ENCODE results near the gene SCGB2A2.

The SCGB2A2 gene

DNA sequence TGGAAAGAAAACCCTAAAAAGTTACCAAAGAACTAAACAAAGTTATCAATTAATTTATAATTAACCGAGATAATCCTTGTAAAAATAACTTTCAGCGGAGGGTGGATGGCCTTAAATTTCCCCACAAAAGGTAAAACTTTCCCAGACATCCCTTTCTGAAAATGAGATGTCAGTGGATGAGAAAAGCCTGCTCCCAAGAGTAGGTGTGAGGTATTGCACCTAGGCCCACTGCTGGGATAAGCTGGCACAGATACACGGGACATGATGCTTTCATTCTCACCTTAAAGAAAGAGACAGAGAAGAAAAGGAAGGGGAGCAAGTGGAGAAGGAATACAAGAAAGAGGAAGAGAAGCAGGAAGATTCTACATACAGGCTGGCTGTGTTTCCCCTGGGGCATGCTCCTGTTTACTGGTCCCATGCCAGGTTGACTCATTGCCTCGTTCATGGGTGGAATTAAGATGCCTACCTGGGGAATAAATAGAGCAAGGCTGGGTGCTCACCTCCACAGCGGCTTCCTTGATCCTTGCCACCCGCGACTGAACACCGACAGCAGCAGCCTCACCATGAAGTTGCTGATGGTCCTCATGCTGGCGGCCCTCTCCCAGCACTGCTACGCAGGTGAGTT is at the start of gene SCGB2A2:
SCGB2A2 (plus strand) TSS at position 505 of the 625 bp plus-strand sequence; CDS start at position 564, 59 bp downstream.
- Histone ChIP-seq H3K9ac (ENCODE audit: insufficient read length, low read depth) (no peak within 1 kb of the TSS), H3K27me3 (ENCODE audit: insufficient read depth, insufficient read length) (no peaks in the 10 kb centered on the region), H3K9me3 (ENCODE audit: insufficient read depth, low read length) (no peaks in the 10 kb centered on the region), H3K36me3 (ENCODE audit: insufficient read depth, insufficient read length, low read length) (no peaks in the 10 kb centered on the region), H3K4me1 (ENCODE audit: insufficient read depth, insufficient read length) (no peaks in the 10 kb centered on the region), H3K4me3 (ENCODE audit: insufficient read length, low read depth) (no peak within 1 kb of the TSS)
- TF ChIP-seq YY1 (IDR thresholded peaks at IDR 0.05; ENCODE audit: insufficient read depth, insufficient read length): no peak
- TF ChIP-seq ZNF274 (IDR thresholded peaks at IDR 0.05; ENCODE audit: low read depth, low read length): no peak
- TF ChIP-seq SUZ12 (IDR thresholded peaks at IDR 0.05; ENCODE audit: extremely low read depth, insufficient read depth, insufficient read length): no peak
- no peak for DNase-seq (ENCODE audit: low read depth, low spot score)

DNA sequence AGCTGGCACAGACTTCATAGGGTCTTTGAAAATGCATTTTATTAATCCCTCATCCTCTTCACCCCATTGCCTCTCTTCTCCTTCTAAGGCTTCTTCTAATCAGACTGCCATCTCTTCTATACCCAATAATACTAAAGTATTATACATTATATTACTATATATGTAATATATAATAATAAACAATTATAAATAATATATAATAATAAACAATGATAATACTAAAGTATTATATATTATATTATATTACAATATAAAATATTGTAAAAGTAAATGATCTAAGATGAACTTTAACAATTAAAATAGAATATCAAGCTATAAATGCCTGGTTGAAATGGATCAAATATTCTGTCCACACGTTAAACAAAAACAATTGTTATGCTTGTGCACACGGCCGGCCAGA is 48.5 kb upstream of the SCGB2A2 start:
- Histone ChIP-seq H3K27me3 (ENCODE audit: insufficient read depth, insufficient read length) (no peaks in the 10 kb centered on the region), H3K36me3 (ENCODE audit: insufficient read depth, insufficient read length, low read length) (no peaks in the 10 kb centered on the region), H3K9ac (ENCODE audit: insufficient read length, low read depth) (no peak overlapping the region), H3K4me1 (ENCODE audit: insufficient read depth, insufficient read length) (no peaks in the 10 kb centered on the region), H3K9me3 (ENCODE audit: insufficient read depth, low read length) (peaks cover 44% of the 10 kb centered on the region), H3K4me3 (ENCODE audit: insufficient read length, low read depth) (no peak overlapping the region)
- TF ChIP-seq SUZ12 (IDR thresholded peaks at IDR 0.05; ENCODE audit: extremely low read depth, insufficient read depth, insufficient read length) (no peak), ZNF274 (IDR thresholded peaks at IDR 0.05; ENCODE audit: low read depth, low read length) (no peak), YY1 (IDR thresholded peaks at IDR 0.05; ENCODE audit: insufficient read depth, insufficient read length) (no peak)
- no peak for DNase-seq (ENCODE audit: low read depth, low spot score)

DNA sequence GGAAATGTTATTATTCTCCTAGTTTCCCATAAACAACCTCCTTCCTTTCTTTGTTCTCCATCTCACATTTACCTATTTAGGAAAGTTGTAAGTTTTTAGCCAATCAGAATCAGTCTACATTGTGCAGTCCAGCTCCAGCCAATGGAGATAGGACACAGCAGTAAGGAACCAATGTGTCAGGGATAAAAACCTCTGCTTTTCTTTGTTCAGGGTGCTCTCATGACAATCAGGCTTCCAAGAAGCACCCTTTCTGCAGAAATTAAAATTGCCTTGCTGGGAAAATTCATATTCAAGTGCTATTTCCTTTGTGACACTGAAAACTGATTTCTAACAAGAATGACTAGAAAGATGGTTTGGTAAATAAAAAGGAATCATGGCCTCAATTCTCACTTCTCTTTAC is 46.9 kb upstream of the SCGB2A2 start:
- TF ChIP-seq SUZ12 (IDR thresholded peaks at IDR 0.05; ENCODE audit: extremely low read depth, insufficient read depth, insufficient read length) (no peak), ZNF274 (IDR thresholded peaks at IDR 0.05; ENCODE audit: low read depth, low read length) (no peak), YY1 (IDR thresholded peaks at IDR 0.05; ENCODE audit: insufficient read depth, insufficient read length) (no peak)
- H3K9ac ChIP-seq (ENCODE audit: insufficient read length, low read depth): no peak overlapping the region
- no peaks in the 10 kb centered on the region for H3K27me3 ChIP-seq (ENCODE audit: insufficient read depth, insufficient read length)
- no peak overlapping the region for H3K4me3 ChIP-seq (ENCODE audit: insufficient read length, low read depth)
- no peak for DNase-seq (ENCODE audit: low read depth, low spot score)
- H3K36me3 ChIP-seq (ENCODE audit: insufficient read depth, insufficient read length, low read length): no peaks in the 10 kb centered on the region
- H3K9me3 ChIP-seq (ENCODE audit: insufficient read depth, low read length): peaks cover 44% of the 10 kb centered on the region
- H3K4me1 ChIP-seq (ENCODE audit: insufficient read depth, insufficient read length): no peaks in the 10 kb centered on the region

DNA sequence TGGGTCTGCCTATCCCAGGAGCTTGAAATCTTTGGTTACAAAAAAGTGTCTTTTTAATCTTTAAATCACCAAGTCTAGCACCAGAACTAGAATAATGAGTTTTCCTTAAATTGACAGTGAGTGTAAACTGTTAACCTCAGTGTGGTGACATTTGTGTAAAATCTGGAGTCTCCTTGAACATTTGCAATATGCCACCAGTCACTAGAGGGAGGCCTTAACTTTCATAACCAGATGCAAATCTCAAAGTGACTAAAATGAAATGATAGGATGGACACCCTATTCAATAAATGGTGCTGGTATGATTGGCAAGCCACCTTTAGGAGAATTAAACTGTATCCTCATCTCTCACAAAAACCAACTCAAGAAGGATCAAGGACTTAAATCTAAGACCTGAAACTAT is 36.2 kb upstream of the SCGB2A2 start:
- Histone ChIP-seq H3K4me1 (ENCODE audit: insufficient read depth, insufficient read length) (no peaks in the 10 kb centered on the region), H3K9me3 (ENCODE audit: insufficient read depth, low read length) (no peaks in the 10 kb centered on the region), H3K27me3 (ENCODE audit: insufficient read depth, insufficient read length) (no peaks in the 10 kb centered on the region), H3K4me3 (ENCODE audit: insufficient read length, low read depth) (no peak overlapping the region), H3K9ac (ENCODE audit: insufficient read length, low read depth) (no peak overlapping the region), H3K36me3 (ENCODE audit: insufficient read depth, insufficient read length, low read length) (no peaks in the 10 kb centered on the region)
- no peak for DNase-seq (ENCODE audit: low read depth, low spot score)
- TF ChIP-seq SUZ12 (IDR thresholded peaks at IDR 0.05; ENCODE audit: extremely low read depth, insufficient read depth, insufficient read length): no peak
- TF ChIP-seq ZNF274 (IDR thresholded peaks at IDR 0.05; ENCODE audit: low read depth, low read length): no peak
- TF ChIP-seq YY1 (IDR thresholded peaks at IDR 0.05; ENCODE audit: insufficient read depth, insufficient read length): no peak

DNA sequence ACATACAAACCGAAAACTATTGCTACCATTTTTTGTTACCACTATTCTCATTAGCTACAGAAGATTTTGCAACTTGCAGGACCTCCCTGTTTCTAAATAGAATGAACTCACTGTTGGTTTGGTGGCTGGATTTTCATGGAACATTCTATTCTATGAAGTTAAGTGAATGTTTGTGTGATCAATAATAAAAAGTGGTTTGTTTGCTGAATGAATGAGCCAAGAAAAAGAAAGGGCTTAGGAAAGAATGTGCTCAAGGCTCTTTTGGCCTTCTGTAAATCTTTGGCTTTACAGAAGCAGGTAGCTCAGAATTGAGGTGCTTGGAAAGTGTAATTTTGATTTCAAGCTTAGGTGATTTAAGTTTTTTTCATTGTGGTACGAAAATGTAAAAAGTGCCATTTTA is 33.8 kb upstream of the SCGB2A2 start:
- no peak for DNase-seq (ENCODE audit: low read depth, low spot score)
- H3K36me3 ChIP-seq (ENCODE audit: insufficient read depth, insufficient read length, low read length): no peaks in the 10 kb centered on the region
- no peak overlapping the region for H3K9ac ChIP-seq (ENCODE audit: insufficient read length, low read depth)
- no peaks in the 10 kb centered on the region for H3K27me3 ChIP-seq (ENCODE audit: insufficient read depth, insufficient read length)
- no peaks in the 10 kb centered on the region for H3K4me1 ChIP-seq (ENCODE audit: insufficient read depth, insufficient read length)
- no peak overlapping the region for H3K4me3 ChIP-seq (ENCODE audit: insufficient read length, low read depth)
- TF ChIP-seq YY1 (IDR thresholded peaks at IDR 0.05; ENCODE audit: insufficient read depth, insufficient read length) (no peak), ZNF274 (IDR thresholded peaks at IDR 0.05; ENCODE audit: low read depth, low read length) (no peak), SUZ12 (IDR thresholded peaks at IDR 0.05; ENCODE audit: extremely low read depth, insufficient read depth, insufficient read length) (no peak)
- H3K9me3 ChIP-seq (ENCODE audit: insufficient read depth, low read length): no peaks in the 10 kb centered on the region

GRCh38 chr11:62237499-62237898 is 32.5 kb upstream of the SCGB2A2 start:
- Histone ChIP-seq H3K4me3 (ENCODE audit: insufficient read length, low read depth) (no peak overlapping the region), H3K9ac (ENCODE audit: insufficient read length, low read depth) (no peak overlapping the region), H3K36me3 (ENCODE audit: insufficient read depth, insufficient read length, low read length) (no peaks in the 10 kb centered on the region), H3K4me1 (ENCODE audit: insufficient read depth, insufficient read length) (peaks cover 5% of the 10 kb centered on the region), H3K27me3 (ENCODE audit: insufficient read depth, insufficient read length) (no peaks in the 10 kb centered on the region), H3K9me3 (ENCODE audit: insufficient read depth, low read length) (no peaks in the 10 kb centered on the region)
- no peak for DNase-seq (ENCODE audit: low read depth, low spot score)
- TF ChIP-seq SUZ12 (IDR thresholded peaks at IDR 0.05; ENCODE audit: extremely low read depth, insufficient read depth, insufficient read length): no peak

- TF ChIP-seq SUZ12 (IDR thresholded peaks at IDR 0.05; ENCODE audit: extremely low read depth, insufficient read depth, insufficient read length): no peak
- TF ChIP-seq ZNF274 (IDR thresholded peaks at IDR 0.05; ENCODE audit: low read depth, low read length): no peak
- no peak for TF ChIP-seq YY1 (IDR thresholded peaks at IDR 0.05; ENCODE audit: insufficient read depth, insufficient read length)
- H3K27me3 ChIP-seq (ENCODE audit: insufficient read depth, insufficient read length): no peaks in the 10 kb centered on the region
- H3K4me1 ChIP-seq (ENCODE audit: insufficient read depth, insufficient read length): peaks cover 5% of the 10 kb centered on the region
- H3K4me3 ChIP-seq (ENCODE audit: insufficient read length, low read depth): no peak overlapping the region
- H3K9me3 ChIP-seq (ENCODE audit: insufficient read depth, low read length): no peaks in the 10 kb centered on the region
- H3K36me3 ChIP-seq (ENCODE audit: insufficient read depth, insufficient read length, low read length): no peaks in the 10 kb centered on the region
- DNase-seq (ENCODE audit: low read depth, low spot score): no peak
- no peak overlapping the region for H3K9ac ChIP-seq (ENCODE audit: insufficient read length, low read depth)
Measured at GRCh38 chr11:62238151-62238550, 31.8 kb upstream of the SCGB2A2 start.
